ENCODE measurements around the gene TLCD3B. TPM values are rescaled to one million over a fixed set of nuclear protein-coding genes. Genes with fewer than 3 reads are reported as not detected.

TLCD3B gene
- total and polyA plus RNA-seq, 9 of the 15 experiments (the other 6 are each of a cell fraction or from before 2014, with no cell fraction given), result 0.10 to 0.52 (median 0.23) TPM; not detected in 4

DNA sequence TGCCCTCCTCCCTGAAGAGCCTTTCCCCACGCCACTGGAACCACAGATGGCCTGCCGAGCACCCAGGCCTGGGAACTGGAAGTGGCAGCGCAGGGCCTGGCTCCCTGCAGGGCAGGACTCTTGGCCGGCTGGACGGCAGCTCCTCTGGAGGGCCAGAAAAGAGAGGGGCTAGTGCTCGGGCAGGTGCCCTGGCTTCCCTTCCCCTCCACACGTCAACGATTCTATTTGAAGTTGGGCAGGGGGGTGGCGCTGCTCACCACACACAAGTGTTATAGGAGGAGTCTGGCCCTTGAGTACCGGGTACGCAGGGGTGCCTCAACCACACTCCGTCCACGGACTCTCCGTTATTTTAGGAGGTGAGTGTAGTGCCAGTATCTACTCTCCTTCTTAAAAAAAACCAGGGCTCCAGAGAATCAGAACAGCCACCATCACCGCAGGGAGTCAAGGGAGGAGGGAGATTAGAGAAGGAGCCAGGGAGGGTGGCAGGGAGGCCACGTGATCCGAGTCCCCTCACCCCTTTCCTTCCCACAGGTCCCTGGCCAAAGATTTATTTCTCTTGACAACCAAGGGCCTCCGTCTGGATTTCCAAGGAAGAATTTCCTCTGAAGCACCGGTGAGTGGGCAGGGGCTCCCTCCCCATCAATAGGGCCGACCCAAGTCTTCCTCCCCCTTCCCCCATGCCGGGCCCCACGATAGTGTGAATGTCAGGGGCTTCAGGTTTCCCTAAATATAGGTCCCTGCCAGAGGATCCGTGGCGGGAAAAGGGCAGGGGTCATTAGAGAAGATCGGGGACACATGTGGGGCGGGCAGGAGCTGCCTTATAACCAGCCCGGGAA lies 33.0 kb upstream of the TLCD3B start (continued):
- TF ChIP-seq, protein P1, sequence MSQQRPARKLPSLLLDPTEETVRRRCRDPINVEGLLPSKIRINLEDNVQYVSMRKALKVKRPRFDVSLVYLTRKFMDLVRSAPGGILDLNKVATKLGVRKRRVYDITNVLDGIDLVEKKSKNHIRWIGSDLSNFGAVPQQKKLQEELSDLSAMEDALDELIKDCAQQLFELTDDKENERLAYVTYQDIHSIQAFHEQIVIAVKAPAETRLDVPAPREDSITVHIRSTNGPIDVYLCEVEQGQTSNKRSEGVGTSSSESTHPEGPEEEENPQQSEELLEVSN (IDR thresholded peaks at IDR 0.05; ENCODE audit: borderline replicate concordance in 1 of 2, extremely low read depth in 1 of 2, insufficient read depth in 1 of 2, insufficient read length in 1 of 2, low read depth in 1 of 2, low read length in 1 of 2, poor library complexity in 1 of 2, severe bottlenecking in 1 of 2), result peak in 1 of 2 experiments; percentile 26
- TF ChIP-seq, protein P2, sequence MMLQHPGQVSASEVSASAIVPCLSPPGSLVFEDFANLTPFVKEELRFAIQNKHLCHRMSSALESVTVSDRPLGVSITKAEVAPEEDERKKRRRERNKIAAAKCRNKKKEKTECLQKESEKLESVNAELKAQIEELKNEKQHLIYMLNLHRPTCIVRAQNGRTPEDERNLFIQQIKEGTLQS (IDR thresholded peaks at IDR 0.05), result no peak
- TF ChIP-seq, protein P2 (CRISPR knock-in tag; conservative IDR thresholded peaks at IDR 0.05), result no peak
- peak in 1 of 2 experiments; percentile 59; a peak in 1 of 4 replicates for TF ChIP-seq SIN3A (IDR thresholded peaks at IDR 0.05; ENCODE audit: borderline replicate concordance in 2 of 2, control insufficient read depth in 1 of 2, low read depth in 2 of 2, low read length in 2 of 2)
- no peak for TF ChIP-seq ZBTB17 (CRISPR knock-in tag; IDR thresholded peaks at IDR 0.05)
- peak in 1 of 3 experiments; percentile 34 for TF ChIP-seq YY1 (IDR thresholded peaks at IDR 0.05; ENCODE audit: borderline replicate concordance in 1 of 3, control insufficient read depth in 1 of 3, extremely low read depth in 1 of 3, insufficient read depth in 3 of 3, insufficient read length in 1 of 3, insufficient replicate concordance in 2 of 3, low read depth in 1 of 3, low read length in 2 of 3)
- peak; percentile 88 for TF ChIP-seq RAD51 (IDR thresholded peaks at IDR 0.05; ENCODE audit: borderline replicate concordance, low read depth)
- TF ChIP-seq, protein P3, sequence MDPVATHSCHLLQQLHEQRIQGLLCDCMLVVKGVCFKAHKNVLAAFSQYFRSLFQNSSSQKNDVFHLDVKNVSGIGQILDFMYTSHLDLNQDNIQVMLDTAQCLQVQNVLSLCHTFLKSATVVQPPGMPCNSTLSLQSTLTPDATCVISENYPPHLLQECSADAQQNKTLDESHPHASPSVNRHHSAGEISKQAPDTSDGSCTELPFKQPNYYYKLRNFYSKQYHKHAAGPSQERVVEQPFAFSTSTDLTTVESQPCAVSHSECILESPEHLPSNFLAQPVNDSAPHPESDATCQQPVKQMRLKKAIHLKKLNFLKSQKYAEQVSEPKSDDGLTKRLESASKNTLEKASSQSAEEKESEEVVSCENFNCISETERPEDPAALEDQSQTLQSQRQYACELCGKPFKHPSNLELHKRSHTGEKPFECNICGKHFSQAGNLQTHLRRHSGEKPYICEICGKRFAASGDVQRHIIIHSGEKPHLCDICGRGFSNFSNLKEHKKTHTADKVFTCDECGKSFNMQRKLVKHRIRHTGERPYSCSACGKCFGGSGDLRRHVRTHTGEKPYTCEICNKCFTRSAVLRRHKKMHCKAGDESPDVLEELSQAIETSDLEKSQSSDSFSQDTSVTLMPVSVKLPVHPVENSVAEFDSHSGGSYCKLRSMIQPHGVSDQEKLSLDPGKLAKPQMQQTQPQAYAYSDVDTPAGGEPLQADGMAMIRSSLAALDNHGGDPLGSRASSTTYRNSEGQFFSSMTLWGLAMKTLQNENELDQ (CRISPR knock-in tag; IDR thresholded peaks at IDR 0.05; ENCODE audit: borderline replicate concordance), result no peak
- TF ChIP-seq TBP (optimal IDR thresholded peaks at IDR 0.05; ENCODE audit: low read depth, low read length), result peak; percentile 44
- peak in 1 of 2 experiments; percentile 51; a peak in 1 of 4 replicates for TF ChIP-seq SRF (CRISPR knock-in tag; IDR thresholded peaks at IDR 0.05)
- peak; percentile 66 for TF ChIP-seq POLR2G (IDR thresholded peaks at IDR 0.05; ENCODE audit: low read depth, low read length)
- TF ChIP-seq, protein P4, sequence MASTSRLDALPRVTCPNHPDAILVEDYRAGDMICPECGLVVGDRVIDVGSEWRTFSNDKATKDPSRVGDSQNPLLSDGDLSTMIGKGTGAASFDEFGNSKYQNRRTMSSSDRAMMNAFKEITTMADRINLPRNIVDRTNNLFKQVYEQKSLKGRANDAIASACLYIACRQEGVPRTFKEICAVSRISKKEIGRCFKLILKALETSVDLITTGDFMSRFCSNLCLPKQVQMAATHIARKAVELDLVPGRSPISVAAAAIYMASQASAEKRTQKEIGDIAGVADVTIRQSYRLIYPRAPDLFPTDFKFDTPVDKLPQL (IDR thresholded peaks at IDR 0.05; ENCODE audit: extremely low read depth, insufficient read length), result no peak
- TF ChIP-seq ZNF589 (CRISPR knock-in tag; IDR thresholded peaks at IDR 0.05; ENCODE audit: low read depth), result 0 out of 2 replicates have a peak, but pooled peaks have one; percentile 52
- TF ChIP-seq GATA2 (CRISPR knock-in tag; IDR thresholded peaks at IDR 0.05), result no peak
- no peak for TF ChIP-seq RBM15 (IDR thresholded peaks at IDR 0.05; ENCODE audit: insufficient read depth, low read length)
- peak; percentile 61 for TF ChIP-seq MTA3 (IDR thresholded peaks at IDR 0.05; ENCODE audit: borderline replicate concordance)
- TF ChIP-seq, protein P5, sequence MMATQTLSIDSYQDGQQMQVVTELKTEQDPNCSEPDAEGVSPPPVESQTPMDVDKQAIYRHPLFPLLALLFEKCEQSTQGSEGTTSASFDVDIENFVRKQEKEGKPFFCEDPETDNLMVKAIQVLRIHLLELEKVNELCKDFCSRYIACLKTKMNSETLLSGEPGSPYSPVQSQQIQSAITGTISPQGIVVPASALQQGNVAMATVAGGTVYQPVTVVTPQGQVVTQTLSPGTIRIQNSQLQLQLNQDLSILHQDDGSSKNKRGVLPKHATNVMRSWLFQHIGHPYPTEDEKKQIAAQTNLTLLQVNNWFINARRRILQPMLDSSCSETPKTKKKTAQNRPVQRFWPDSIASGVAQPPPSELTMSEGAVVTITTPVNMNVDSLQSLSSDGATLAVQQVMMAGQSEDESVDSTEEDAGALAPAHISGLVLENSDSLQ (IDR thresholded peaks at IDR 0.05), result peak; percentile 47; the same call in 1 of the 2 replicates
- no peak for TF ChIP-seq CCAR2 (IDR thresholded peaks at IDR 0.05; ENCODE audit: low read depth, low read length)

Measured in K562 (cell line).